HG02938 (cell line): ENCODE results near the gene CPNE5.

Experiments
- ATAC-seq: cut with Tn5 transposase; IDR thresholded peaks from one replicate; pipeline ENCODE4 v1.9.1; 2021; ENCODE audit warnings: mild to moderate bottlenecking, moderate library complexity; ENCODE audit not compliant: unreplicated experiment

CPNE5 gene

DNA sequence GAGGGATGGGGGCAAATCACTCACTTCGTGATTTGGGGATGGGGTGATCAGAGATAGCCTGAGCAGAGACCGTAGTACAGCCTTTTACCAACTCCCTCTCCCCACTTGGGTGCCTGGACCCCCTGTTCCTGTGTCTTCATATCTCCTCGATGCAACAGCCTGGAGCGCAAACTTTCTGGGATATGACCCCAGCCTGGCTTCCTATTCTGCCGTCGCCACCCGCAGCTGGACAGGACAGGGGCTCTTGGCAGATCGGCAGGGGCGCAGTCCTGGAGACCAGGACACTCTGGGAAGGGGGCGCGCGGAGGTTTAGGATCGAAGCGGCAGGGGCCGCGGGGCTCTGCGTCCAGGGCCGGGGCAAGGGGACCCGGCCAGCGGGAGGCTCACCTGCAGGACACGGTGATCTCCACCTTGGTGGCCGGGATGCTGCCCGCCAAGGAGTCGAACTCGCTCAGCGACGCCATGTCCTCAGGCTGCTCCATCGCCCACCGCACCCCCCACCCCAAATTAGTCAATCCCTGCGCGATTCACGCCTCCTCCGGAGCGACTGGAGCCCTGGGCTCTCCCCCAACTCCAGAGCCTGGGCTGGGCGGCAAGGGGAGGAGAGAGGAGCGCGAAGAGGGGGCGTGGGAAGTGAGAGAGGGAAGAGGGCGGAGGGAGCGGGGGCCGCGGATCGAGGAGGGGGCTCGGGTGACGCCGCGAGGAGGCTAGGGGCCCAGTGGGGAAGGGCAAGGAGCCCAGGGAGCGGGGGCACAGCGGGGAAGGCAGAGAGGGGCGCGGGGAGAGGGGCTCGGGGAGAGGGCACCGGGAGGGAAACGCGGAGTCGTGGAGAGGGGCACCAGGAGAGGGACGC, at the start of gene CPNE5:
Gene CPNE5 (minus strand): TSS at position 549 of the 853 bp plus-strand sequence. CDS start 67 bp downstream, at position 482.
- no peak for ATAC-seq

DNA sequence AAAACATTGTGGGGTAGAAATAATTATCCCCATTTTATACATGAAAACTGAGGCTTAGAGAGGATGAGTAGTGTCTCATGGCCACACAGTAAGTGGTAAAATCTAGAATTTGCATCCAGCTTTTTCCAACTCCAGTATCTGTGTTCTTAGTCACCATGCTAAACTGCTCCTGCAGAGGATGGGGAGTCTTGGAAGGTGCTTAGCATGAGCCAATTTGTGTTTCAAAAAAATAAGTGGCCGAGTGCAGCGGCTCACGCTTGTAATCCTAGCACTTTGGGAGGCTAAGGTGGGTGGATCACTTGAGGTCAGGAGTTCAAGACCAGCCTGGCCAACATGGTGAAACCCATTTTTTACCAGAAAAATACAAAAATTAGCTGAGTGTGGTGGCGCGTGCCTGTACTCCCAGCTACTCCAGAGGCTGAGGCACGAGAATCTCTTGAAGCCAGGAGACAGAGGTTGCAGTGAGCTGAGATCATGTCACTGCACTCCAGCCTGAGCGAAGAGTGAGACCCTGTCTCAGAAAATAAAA, 48.9 kb upstream of the CPNE5 start:
- no peak for ATAC-seq

DNA sequence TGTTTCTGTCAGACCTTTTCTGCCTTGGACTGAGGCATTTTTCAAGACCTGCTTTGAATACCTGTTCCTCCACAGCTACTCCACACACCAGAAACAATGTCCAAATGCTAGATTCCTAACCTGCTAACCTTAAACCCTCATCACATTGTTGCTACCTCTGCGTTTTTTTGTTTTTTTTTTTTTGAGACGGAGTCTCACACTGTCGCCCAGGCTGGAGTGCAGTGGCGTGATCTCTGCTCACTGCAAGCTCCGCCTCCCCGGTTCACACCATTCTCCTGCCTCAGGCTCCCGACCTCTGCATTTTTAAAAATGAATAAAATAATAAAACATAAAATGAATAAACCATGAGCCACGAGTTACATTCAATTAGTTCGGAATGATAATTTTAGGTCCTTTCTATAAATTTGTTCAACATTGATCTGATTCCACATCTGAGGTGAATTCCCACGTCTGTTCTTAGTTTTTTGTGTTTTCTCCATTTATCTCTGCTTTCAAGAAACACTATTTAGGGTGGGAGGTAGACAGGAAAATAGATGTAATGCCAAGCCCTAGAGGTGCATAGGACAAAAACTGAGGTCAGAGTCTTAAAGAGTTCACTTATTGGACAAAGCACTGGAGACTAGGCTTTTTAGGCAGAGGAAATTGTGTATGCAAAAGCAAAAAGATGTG, 47.8 kb upstream of the CPNE5 start:
- no peak for ATAC-seq

DNA sequence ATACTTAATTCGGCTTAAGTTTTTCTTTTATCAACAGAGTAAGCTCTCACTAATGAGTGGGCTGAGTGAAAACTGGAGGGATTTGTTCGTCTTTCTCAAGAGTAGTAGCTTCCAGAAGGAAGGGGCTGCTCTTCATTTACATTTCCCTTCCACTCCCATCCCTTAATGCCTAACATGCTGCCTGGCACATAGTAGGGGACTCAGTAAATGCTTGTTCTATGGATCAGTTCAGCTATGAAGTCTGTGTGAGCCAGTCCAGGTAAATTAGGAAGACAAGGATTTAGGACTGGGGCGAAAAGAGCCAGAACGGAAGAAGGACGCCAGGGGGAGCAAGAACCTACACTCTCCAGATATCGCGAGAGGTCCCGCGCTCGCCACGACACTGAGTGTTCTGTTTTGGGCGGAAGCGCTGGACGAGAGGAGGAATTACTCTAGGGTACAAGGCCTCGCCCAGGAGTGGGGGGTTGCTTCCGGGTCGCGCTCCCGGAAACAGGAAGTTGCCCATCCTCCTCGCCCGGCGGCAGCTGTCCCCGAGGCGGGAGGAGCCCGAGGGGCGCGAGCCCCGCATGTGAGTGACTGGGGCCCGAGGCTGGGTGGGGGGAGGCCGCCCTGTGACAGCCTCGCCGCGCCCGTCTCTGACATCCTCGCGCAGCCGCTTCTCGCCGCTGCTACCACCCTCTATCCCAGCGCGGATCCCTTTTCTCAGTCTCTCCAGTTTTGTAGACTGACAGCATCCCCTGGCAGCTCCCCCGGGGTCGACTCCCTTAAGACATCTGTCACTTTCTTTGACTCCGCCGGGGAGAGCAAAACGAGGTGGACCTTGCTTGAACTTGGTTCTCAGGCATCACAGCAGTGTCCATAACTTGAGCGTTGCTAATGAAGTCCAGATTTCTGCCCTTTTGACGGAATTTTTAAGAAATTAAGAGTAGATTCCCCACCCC, 46.5 kb upstream of the CPNE5 start, which contains the start of gene C6orf89:
Gene C6orf89 (plus strand): TSS at position 492 of the 941 bp plus-strand sequence. CDS start 13,493 bp downstream, outside the sequence.
- peak; percentile 97 for ATAC-seq

DNA sequence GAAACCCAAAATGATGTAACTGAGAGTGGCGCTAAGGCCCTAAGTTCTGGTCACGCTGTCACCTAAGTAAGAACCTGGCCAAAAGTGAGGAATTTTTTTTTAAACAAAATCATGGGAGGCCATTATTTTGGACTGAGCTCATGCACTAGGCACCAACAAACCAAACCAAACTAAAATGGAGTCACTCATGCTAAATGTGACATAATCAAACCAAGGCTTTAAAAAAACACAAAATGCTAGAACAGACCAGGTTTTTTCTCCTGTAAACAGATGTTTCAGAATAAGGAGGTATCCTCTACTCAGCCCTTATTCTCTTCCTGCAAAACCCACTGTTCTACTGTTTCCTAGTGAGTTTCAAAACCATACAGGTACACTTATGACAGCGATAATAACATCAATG, 45.4 kb upstream of the CPNE5 start:
- no peak for ATAC-seq

DNA sequence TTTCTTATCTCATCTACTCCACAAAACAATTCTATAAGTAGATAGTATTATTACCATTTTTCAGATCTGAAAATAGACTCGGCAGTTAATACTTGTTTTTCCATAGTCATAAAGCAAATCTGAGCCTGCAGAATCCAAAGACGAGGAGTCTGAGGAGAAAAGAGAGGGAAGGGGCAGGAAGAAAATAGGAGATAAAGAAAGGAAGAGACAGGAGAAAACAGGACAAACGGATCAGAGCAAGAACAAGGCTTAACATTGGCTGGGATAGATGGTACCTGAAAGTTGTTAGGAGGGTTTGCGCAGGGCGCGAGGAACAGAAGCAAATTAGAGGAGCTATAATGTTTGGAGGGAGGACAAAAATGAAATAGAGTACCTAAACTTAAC, 36.0 kb upstream of the CPNE5 start:
- ATAC-seq, result no peak

DNA sequence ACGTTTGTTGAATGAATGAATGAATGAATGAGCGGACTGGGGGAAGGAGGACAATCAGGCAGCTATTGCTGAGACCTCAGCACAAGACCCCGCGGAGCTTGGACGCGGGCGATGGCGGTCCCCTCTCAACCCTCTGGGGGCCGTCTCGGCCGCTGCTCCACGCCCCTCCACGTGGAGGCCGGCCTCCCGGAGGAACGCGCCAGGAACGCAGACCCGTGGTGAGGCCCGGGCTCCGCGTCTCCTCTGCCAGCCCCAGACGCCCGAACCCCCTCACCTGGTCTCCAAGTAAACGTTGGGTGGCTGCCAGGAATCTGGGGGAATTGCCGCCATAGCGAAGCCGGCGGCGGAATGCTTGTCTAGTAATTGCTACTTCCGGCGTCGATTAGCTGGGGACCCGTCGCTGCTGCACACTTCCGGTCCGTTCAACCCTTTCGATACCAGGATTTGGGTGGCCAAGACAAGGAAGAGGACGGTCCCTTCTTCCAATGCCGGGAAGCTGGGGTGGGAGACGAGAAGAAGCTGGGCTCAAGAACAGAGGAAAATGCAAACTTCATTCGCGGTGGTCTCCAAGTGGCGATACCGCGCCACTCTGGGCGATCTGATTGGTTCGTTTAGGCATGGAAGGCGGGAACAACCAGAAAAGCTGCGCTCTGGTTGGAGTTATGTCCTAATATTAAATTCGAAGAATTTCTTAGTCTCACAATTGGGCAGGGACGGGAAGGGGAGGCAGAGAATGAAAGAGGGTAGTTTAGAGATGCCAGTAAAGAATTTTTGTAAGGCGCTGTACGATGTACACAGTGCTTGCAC, 35.4 kb upstream of the CPNE5 start, which contains the start of gene PPIL1:
Gene PPIL1 (minus strand): TSS at position 361 of the 807 bp plus-strand sequence. CDS start 31 bp downstream, at position 330.
- ATAC-seq, result peak; percentile 70

DNA sequence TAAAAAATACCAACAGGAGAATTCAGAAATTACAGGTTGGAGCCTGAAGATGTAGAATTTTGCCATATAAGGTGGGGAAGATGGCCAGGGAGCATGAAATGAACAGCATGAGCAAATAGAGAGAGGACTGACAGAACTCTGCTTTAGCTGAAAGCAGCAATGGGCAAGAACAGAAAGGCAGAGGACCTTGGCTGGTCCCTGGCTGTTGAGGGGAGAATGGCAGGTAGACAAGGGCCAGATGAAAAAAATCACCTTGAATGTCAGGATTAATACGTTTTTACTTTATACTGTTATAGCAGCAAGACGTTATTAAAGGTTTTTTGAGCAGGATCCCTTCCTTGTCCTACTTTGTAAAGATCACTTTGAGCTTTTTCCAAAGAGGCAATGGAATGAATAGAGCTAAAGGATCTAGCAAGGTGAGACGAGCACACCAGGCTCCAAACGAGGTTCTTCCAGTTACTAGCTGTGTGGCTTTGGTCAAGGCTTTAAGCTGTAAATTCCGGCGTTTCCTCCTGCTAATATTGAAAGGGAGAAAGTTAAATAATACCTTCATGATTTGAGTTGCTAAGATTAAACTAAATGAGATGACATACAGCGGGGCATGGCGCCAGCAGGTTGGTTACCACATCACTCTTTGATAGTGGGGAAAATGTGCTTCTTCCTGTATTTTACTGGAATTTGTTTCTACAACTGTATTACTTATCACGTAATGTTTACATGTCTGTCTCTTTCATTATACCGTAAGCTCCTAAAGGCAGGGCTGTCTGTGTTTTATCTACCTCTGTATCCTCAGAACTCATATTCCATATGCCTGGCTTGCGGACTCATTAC, 34.6 kb upstream of the CPNE5 start:
- no peak for ATAC-seq

DNA sequence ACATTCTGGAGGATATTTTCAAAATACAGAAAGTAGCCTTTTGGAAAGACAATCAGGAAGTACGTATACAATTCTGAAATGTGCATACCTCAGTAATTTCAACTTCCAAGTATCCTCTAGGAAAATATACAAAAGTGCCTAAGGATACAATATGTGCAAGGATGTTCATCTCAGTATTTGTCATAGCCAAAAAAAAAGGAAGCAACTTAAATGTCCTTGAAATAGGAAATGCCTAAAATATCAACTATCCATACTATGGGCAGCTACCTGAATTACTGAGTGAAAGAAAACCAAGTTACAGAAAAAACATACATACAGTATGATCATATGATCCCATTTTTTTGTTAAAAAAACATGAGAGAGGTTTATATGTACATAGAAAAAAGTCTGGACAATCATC, 33.9 kb upstream of the CPNE5 start:
- ATAC-seq, result no peak

DNA sequence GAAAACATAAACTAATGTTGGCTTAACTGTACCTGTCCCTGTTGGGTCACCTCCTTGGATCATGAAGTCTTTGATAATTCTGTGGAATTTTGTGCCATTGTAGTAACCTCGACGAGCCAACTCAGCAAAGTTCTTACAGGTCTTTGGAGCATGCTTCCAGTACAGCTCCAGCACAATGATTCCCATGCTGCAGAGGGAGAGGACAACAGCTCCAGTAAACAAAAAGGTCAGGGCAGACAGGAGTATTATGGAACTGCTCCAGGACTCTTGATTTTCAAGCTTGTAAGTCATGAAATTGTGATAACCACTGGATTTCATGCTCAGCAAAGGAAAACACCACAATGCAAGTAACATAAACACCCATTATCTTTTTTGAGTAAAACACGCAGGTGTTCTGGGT, 32.4 kb upstream of the CPNE5 start:
- ATAC-seq, result no peak

DNA sequence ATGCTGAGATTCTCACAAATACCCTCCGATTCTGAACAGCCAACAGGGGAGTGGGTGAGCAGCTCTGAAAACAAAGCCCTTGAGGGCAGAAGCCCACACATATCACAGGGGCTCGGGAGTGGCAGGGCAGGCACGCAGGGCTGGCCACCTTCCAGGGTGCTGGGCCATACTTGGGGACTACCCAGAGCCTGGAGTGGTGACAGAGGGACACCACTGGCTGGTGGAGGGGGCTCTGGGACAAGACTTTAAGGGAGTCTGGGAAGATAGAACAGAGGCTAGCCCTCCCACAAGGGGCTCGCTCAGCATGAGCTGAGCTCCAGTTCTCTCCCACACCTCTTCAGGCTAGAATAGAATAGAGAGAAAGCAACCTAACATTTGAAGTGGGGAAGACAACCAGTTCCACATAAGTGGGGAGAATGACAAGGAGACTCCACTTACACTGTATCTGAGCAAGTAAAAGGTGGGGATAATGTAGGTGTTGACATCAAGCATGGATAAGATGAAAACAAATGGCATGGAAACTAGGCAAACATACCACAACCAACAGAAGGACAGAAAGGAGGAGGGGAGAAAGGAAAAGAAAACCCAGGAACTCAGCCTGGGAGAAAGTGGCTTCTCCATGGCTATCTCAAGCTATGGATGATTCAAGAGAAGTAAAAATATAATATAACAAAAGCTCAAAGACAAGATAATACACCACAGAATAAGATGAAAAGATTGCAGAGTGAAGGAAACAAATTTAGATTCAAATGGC, 28.4 kb upstream of the CPNE5 start:
- ATAC-seq, result no peak

DNA sequence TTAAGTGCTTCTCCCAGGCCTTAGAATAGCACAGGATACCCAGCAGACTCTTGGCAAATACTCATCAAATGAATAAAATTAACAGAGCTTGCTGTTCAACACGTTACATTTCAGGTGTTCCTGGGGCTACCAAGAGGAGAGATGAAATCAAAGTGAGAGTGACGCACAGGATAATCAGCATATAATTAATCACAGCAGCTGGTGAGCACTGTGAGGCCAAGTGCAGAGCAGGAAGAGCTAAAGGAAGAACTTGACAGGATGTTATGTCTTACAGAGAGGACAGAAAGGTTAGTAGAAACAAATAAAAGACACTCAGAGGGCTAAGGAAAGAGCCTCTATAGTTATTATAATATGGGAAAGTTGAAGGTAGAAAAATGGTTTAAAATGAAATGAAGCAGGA, 26.6 kb upstream of the CPNE5 start:
- no peak for ATAC-seq

DNA sequence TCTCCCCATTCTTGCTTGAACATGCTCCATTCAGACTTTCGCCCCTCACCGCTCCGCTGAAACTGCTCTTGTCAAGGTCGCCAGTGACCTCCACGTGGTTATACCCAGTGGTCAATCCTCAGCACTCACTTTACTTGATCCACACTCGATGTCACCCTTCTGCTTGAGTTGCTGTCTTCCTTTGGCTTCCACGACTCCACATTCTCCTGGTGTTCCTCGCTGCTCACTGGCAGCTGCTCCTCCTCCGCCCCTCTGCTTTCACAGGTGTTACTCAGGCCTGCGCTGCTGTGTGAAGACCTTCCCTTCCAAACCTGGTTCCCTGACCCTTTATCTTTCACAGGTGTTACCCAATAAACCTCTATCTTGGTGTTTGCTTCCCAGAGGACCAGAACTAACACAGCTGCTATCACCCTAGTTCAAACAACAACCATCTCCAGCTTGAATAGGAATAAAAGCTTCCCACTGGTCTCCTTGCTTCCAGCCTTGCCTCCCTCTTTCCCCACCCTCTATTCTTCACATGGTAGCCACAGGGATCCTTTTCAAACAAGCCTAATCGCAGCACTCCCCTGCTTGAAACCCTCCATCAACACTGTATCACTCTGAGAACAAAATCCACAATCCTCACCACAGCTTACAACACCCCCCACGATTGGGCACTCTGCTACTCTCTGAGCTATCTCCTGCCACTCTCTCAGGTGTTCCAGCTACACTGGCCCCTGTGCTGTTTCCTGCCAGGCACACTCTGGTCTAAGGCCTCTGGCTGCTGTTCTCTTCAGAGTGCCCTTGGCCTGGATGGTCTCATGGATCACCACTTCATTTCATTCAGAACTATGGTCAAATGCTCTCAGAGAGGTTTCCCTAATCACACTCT, 24.7 kb upstream of the CPNE5 start:
- ATAC-seq, result no peak

DNA sequence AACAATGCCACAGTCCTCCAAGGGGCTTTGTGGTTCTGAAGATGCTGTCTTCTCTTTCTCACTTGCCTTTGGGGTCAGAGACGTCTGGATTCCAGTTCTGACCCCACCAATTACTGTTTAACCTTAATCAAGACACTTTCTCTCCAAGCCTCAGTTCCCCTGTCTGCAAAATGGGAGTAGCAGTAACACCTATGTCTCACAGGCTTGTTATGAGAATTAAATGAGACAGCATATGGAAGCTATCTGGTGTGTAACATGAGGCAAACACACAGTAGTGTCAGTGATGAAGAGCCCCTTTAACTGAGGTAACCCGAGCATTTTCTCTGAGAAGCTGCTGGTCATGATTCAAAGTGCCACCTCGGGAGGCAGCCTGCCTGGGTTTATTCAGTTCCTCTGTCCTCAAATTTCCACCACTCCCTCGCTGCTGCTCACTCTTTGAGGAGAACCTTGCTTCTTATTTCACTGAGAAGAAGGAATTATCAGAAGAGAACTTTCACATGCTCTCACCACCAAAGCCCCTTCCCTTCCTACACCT, 23.7 kb upstream of the CPNE5 start:
- no peak for ATAC-seq

DNA sequence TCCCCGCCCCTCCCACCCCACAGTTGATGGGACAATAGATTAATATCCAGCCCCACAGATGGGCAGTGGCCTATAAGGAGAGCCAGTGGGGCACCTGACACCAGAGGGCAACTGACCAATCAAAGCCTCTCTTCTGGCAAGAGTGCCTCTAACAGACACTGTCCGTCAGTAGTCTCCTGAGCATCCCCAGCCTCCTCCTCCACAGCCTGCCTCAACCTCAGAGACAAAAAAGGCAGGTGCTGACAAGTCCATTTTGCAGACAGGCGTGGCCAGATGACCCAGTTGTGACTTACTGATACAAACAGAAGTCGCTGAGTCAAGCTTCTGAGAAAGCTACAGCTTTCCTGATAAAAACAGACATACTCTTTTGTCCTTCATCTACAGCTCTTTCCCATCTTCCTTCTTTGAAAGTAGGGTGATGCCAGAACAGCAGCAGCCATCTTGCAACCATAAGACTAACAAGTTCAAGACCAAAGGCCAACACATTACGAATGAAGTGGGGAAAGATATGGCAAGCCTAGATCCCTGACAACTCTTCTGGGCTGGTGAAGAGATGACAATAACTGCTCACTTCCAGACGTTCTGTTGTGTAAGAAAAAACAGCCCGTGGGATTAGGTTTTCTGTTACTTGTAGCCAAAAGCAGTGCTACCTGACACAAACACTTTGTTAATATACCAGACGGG, 23.1 kb upstream of the CPNE5 start:
- ATAC-seq, result no peak

DNA sequence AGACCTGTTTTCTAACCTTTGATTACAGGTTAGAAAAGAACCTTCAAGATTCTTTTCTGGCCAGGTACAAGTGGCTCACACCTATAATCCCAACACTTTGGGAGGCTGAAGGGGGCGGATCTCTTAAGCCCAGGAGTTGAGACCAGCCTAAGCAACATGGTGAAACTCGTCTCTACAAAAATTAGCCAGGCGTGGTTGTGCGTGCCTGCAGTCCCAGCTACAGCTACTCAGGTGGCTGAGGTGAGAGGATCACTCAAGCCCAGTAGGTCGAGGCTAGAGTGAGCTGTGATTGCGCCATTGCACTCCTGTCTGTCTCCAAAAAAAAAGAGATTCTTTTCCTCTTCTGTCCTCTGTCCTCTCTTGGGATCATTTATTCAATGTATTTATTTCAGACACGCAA, 20.9 kb upstream of the CPNE5 start:
- ATAC-seq, result no peak
